HL-60/S4 (cell line): Measurements from ENCODE around the gene ACTR6.

ENCODE experiments used
- in situ Hi-C: fragments of 300-500 bp; cut with MboI; formaldehyde crosslinking; loops from 2 replicates; pipeline ENCODE4 v1.14.3; 2022; ENCODE audit warnings: low sequenced_read_pairs

The ACTR6 gene

DNA sequence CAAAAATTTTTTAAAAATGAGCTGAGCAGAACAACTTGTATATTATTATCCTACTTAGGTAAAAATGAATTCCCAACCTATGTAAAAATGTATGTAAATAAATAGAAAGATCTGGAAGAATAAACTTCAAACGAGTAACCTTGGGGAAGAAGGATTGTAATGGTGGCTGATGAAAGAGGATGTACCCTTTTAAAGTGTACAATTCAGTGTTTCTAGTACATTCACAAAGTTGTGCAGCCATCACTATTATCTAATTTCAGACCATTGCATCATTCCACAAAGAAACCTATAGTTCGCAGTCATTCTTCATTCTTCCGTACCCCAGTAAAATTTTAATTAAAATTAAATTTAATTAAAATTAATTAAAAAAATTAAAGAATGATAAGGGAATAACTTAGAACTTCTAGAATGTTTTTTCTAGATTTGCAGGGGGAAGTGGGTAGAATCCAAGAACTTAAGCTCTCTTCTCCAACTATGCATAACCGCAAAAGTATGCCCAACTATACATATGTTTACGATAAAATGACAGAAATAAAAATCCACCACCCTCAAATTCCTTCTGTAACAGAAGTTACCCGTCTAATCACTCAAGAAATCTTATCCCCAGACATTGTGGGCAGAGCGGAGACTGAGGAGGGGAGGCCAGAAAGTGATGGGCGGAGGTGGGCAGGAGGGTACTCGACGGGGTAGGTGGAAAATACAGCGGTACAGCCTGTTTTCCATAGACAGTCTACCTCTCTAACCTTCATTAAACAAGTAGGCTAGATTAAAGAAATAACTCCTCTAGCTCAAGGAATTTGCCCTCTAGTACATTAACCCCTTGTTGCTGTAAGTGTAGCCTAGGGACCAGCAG is 65.3 kb downstream of the ACTR6 start:
- in situ Hi-C loops = no loop called here

DNA sequence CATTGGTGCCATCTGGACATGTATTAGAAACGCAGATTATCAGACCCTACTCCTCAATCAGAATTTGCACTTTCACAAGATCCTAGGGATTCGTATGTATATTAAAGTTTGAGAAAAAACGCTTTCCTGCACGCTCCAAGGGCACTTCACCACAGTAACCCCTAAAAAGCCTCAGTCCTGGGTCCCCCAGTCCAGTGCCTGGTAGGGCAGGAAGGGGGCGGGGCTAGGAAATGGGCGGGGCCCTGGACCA is 65.9 kb downstream of the ACTR6 start:
- in situ Hi-C loops = no loop called here

DNA sequence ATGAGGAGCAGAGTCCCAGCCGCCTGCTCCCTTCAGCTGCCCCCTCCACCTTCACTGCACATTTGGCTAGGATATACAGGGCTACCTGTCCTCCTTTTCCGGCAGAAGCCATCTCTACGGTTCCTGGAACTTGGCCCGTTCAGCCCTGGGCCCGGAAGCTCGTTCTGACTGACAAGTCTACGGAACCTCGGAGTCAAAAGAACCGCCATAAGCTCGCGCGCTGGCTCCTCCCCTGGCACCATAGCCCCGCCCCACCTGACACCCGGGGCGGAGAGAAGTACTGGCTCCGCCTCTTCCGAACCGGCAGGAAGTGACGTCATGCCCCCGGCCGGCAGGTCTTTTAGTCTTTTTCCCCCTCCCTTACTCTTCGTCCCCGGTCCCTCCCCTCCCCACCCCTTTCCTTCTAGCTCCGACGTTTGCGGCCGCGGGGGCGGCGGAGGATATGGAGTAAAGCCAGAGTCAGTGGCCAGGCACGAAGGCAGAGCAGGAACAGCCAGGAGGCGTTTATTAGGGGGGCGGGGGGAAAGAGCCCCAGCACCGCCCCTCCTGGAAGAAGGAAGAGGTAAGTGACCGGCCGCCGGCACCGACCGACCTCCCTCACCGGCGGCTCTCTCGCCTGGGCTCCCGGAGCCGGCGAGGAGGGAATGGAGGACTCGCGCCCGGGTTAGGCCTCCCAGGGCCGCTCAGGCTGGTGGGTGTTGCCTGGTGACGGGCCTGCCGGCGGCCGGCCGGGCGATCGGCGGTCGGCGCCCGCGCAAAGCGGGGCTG is 66.4 kb downstream of the ACTR6 start, which contains the start of the genes DEPDC4 and SCYL2:
Gene DEPDC4, minus strand, starts transcription at position 245 of the 768 bp plus-strand sequence. Its CDS starts 3 bp downstream, at position 242.
Gene SCYL2, plus strand, starts transcription at position 343 of the 768 bp plus-strand sequence. CDS start 15,794 bp downstream, outside the sequence.
- in situ Hi-C loops = no loop called here

DNA sequence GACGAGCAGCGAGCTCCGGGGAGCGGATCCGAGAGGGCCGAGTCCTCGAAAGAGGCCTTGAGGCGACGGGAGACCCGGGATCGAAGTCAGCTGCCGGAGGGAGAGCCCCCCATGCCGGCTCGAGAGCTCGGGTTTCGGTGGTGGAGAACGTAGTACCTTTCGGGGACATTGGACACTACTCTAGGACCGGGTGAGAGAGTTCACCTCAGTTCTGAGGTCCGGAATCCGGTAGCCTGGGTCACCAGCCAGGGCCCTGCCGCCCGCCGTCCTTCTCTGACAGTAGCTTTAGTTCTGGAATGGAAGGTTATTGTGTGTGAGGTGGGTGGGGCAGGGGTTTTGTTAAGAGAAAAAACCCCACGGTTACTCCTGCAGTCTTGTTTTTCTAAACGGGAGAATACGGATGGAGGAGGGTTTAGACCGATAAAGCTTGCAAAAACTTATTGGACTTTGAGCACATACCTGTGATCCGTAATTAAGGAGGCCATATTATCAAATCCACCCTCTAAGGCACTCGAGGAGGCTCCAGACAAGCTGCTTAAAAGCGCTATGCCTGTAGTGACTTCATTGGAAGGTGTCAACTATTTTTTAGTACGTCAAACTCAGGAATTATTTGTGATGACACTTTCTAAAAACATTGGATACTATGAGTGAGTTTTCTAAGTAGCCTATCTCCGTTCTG is 67.1 kb downstream of the ACTR6 start:
- in situ Hi-C loops = no loop called here

DNA sequence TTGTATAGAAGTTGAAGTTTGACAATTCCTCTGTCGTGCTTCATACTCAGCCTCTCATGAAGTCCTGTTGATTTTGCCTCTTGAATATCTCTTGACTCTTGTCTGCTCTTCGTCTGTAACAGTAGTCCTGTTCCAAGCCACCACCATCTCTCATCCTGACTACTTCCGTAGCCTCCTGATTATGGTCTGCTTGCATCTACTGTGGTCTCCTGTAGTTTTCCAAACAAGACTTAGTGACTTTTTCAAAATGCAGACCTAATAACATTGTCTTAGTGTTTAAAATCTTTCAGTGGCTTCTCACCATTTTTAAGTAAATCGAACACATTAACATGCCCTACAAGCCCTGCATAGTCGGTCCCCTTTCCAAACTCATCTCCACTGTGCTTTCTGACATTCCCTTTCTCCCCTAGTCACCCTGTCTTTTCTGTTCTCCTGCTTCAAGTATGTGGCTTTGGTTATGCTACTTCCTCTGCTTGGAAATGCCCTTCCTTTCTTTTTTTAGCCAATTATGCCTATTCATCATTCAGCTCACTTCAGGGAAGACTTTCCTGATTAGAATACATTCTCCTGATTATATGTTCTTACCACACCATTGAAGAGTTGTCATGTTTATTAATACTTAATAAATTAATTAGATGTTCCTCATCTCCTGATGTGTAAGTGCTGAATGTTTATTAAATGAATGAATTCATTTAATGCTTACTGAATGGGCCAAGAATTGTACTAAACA is 68.4 kb downstream of the ACTR6 start:
- in situ Hi-C loops = no loop called here

DNA sequence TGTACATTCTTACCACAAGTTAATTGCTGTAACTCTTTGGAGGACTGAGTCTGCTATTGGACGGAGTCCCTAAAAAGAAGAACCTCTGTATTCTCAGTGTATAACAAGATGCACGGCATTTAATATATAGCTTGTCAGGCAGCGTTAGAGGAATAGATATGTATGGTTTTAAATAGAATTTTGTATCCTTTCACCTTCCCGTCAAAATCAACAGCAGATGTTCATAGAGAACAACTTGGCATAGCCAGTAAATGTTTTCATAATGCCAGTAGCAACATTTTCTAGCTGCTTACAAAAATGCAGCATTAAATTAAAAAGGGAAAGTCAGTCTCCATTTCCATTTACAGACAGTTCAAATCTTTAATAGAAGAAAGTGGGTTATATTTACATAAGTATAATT is 73.2 kb downstream of the ACTR6 start:
- in situ Hi-C loops = no loop called here
